SJSA1 (cell line): ENCODE data around the gene TBX21. TPM values are rescaled to one million over a fixed set of nuclear protein-coding genes. Genes with fewer than 3 reads are reported as not detected.

Source experiments
- DNase-seq, 2 experiments: peaks; one replicate each; pipeline ENCODE4 v3.0.0-alpha.2; 2015 to 2020; ENCODE audit warnings: low spot score in 2 of 2, low read depth in 1 of 2
- H3K27ac ChIP-seq: fragments of 250-450 bp; sonication (Bioruptor Pico); 2 replicates; pipeline ENCODE4 v1.5.1; 2020; ENCODE audit warnings: mild to moderate bottlenecking, moderate library complexity
- H3K27me3 ChIP-seq: fragments of 250-450 bp; sonication (Bioruptor Pico); replicated peaks from 2 replicates; pipeline ENCODE4 v1.5.1; 2020; ENCODE audit warnings: mild to moderate bottlenecking, moderate library complexity
- H3K36me3 ChIP-seq: fragments of 250-450 bp; sonication (Bioruptor Pico); 2 replicates; pipeline ENCODE4 v1.5.1; 2020; ENCODE audit warnings: mild to moderate bottlenecking
- H3K4me1 ChIP-seq: fragments of 250-450 bp; sonication (Bioruptor Pico); replicated peaks from 2 replicates; pipeline ENCODE4 v1.6.1; 2021; ENCODE audit warnings: mild to moderate bottlenecking
- H3K4me3 ChIP-seq: fragments of 250-450 bp; sonication (Bioruptor Pico); 2 replicates; pipeline ENCODE4 v1.5.1; 2020; ENCODE audit warnings: mild to moderate bottlenecking
- H3K9me3 ChIP-seq: fragments of 250-450 bp; sonication (Bioruptor Pico); replicated peaks from 2 replicates; pipeline ENCODE4 v1.5.1; 2020; ENCODE audit warnings: mild to moderate bottlenecking
- total RNA-seq: library from RNA; depleted of rRNA; stranded (reverse); fragments of >200 nt; shearing (Covaris generic); gene quantifications from 2 replicates; pipeline ENCODE4 v1.2.3, GENCODE V29; 2014

TBX21 gene
- total RNA-seq, 1 experiment from 2014 or later, result not detected

DNA sequence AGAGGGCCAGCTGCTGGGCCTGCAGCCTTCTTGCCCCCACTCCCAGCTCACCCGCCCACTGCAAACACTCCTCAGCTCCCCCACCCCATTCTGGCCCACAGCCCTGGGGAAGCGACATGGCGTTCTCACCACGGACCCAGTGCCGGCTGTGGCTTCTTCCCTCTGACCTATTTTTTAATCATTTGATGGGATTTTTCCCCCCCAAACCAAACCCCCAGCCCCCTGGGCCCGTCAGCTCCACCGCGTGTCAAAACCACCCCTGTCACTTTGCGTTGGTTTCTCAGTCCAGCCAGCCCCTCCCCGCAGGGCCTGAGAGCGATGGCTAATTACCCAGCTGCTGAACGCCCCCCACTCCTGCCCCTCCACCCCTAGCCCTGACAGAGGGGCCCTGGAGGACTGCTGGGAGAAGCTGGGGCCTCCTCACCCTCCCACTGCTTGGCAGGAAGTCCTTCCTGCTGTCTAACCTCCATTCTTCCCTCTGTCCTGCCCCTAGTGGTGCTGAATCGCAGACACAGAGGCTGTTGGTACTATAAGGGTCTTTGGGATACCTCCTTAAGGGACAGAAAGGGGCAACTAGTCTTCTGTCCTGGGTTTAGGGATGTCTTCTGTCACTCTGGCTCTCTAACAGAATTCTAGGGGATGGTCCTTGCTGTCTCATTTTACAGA, 7.5 kb upstream of the TBX21 start:
- Histone ChIP-seq H3K27me3 (peaks cover 35% of the 10 kb centered on the region), H3K9me3 (no peaks in the 10 kb centered on the region), H3K4me3 (no peak overlapping the region), H3K36me3 (no peaks in the 10 kb centered on the region), H3K4me1 (peaks cover 14% of the 10 kb centered on the region), H3K27ac (no peak overlapping the region)
- DNase-seq, result no peak

DNA sequence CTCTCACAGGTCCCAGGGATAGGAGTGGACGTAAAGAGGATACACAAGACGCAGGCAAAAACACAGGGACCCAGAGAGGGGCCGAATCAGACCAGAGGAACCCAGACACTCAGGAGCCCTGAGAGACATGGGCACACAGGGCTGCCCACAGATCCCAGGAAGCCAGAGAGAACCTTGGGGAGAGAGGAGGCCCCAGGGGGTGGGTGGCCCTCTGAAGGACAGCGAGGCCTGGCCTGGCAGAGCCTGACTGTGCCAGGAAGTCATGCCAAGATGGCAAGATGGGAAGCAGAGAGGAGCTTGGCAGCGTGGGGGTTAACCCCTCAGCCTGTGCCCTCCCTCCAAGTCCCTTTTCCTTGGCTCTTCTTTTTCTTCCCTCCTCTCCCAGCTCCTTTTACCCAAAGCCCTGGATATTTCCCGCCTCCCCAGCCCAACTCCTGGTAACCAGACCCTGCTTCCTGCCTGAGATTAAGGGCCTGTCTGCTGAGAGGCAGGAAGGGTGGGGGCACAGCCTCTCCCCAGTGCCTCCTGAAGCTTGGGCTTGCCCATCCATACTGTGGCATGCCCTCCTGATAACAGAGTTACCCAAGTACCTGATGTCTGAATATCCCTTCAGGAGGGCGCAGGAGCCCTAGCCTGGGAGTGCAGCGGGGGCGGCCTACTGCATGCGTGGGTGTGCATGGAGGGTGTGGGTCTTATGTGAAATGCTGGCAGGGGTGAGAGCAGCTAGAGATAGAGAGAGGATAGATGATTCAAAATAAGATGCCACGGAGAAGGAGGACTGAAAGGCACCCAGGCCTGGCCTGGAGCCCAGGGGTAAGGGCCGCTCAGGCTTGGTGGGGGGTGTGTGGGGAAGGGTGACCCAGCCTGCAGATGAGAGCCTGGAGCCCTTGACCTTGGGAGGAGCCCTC, 6.0 kb upstream of the TBX21 start:
- Histone ChIP-seq H3K36me3 (no peaks in the 10 kb centered on the region), H3K27me3 (peaks cover 49% of the 10 kb centered on the region), H3K4me3 (no peak overlapping the region), H3K4me1 (no peaks in the 10 kb centered on the region), H3K9me3 (no peaks in the 10 kb centered on the region), H3K27ac (no peak overlapping the region)
- DNase-seq, result no peak

DNA sequence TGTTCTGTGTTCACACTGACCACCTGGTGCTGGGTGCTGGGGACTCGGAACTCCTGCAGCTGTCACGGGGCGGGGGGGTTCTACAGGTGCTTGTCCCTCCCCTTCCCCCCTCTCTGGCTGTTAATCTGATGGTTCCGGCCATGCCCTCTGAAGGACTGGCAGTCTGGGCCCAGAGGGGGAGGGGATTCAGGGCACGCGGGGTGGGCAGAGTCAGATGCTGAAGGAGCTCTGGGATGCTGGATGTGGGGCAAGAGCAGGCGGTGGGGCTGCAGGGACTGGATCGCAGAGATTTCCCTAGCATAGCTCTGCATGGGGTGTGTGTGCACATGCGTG, 5.4 kb upstream of the TBX21 start:
- peaks cover under 1% of the 10 kb centered on the region for H3K4me1 ChIP-seq
- H3K36me3 ChIP-seq, result no peaks in the 10 kb centered on the region
- no peaks in the 10 kb centered on the region for H3K9me3 ChIP-seq
- no peak for DNase-seq
- H3K4me3 ChIP-seq, result no peak overlapping the region
- peaks cover 56% of the 10 kb centered on the region for H3K27me3 ChIP-seq
- no peak overlapping the region for H3K27ac ChIP-seq

DNA sequence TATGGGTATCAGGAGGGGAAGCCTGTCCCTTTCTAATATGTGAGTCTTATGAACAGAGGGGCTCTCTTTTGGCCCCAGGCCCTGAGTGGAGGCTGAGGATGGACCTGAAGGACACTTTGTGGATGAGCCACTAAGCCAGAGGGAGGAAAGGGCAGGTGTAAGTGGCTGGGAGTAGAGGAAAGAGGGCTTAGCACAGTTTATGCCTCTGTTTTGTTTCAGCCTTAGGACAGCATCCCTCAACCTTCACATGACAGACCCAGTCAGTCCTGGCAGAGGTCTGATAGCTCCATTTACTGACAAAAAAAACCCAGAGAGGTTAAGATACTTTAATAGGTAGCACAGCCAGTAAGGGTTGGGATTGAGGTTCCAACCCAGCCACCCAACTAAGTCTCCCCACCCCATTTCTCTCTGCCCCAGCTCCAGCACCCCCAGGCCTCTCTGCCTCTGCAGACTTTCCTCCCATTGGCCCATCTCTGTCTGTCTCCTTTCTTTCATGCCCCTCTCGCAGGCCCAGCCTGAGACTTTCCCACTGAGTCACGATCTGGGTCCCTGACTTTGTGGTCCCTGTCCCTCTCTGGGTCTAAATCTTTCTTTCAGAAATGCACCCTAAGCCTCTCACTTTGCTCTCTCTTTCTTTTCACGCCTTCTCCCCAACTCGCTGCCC, 4.7 kb upstream of the TBX21 start:
- no peak for DNase-seq
- no peak overlapping the region for H3K27ac ChIP-seq
- H3K9me3 ChIP-seq, result peaks cover 1% of the 10 kb centered on the region; the same call in 1 of the 2 replicates
- H3K4me3 ChIP-seq, result no peak overlapping the region
- no peaks in the 10 kb centered on the region for H3K36me3 ChIP-seq
- peaks cover 62% of the 10 kb centered on the region for H3K27me3 ChIP-seq
- H3K4me1 ChIP-seq, result peaks cover 7% of the 10 kb centered on the region

DNA sequence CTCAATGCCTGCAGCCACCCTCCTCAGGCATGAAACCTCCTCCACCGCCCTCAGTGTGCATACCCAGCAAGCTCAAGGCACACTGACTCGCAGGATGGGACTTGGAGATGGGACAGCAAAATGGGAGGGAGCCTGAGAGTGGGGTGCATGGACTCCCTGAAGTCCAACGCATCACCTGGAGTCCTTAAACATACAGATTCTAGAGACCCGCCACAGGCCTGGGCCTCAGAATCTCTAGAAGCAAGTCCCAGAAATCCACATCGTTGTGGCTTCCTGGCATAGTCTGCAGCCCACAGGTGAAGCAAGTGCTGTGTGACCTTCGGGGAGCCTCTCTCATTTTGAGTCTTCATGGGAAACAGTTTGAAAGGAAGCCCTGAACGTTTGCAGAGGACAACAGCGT, 3.6 kb upstream of the TBX21 start:
- no peaks in the 10 kb centered on the region for H3K36me3 ChIP-seq
- peaks cover 65% of the 10 kb centered on the region for H3K27me3 ChIP-seq
- no peak overlapping the region for H3K27ac ChIP-seq
- no peak overlapping the region for H3K4me3 ChIP-seq
- peaks cover 5% of the 10 kb centered on the region; the same call in 1 of the 2 replicates for H3K9me3 ChIP-seq
- peaks cover 13% of the 10 kb centered on the region for H3K4me1 ChIP-seq
- no peak for DNase-seq

DNA sequence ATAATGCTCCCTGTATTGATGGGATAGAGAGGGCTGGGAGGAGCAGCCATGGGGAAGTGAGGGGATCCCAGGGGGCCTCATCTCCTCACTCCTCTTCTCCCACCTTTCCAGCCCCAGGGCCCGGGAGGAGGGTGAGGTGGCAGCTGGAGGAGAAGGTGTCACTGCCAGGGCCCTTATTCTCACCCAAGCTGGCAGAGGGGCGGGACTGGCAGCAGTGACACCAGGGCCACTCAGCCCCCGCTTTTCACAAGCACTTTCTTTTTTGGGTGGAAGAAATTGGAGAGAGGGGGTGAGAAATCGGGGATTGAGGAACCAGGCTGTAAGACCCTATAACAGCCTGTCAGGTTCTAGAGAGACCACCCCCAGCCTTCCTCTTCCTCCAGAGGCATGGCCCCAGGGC, 2.4 kb upstream of the TBX21 start:
- DNase-seq, result no peak
- peaks cover 5% of the 10 kb centered on the region; the same call in 1 of the 2 replicates for H3K9me3 ChIP-seq
- H3K36me3 ChIP-seq, result no peaks in the 10 kb centered on the region
- H3K4me1 ChIP-seq, result peaks cover 13% of the 10 kb centered on the region
- no peak overlapping the region for H3K27ac ChIP-seq
- H3K4me3 ChIP-seq, result no peak overlapping the region
- H3K27me3 ChIP-seq, result peaks cover 71% of the 10 kb centered on the region

DNA sequence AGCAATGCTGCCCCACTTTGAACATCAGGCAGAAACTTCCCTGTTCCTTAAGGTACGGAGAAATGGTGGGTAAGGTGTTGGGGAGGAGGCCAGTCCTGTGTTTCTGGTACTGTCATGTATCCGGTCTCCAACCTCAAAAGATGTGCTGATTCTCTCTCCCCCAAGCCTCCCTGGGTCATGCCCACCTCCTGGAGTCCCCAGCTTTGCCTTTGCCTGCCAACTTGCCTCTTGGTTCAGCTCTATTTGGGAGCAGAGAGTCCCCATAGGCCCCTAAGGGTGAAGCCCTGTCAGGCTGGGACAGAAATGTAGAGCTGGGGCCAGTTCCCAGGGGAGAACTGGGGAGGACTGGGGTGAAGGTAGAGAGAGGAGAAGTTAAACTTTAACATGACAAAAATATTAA, 1.6 kb upstream of the TBX21 start:
- Histone ChIP-seq H3K4me1 (peaks cover 13% of the 10 kb centered on the region), H3K27ac (no peak overlapping the region), H3K36me3 (no peaks in the 10 kb centered on the region), H3K4me3 (no peak overlapping the region), H3K27me3 (peaks cover 78% of the 10 kb centered on the region), H3K9me3 (peaks cover 5% of the 10 kb centered on the region; the same call in 1 of the 2 replicates)
- DNase-seq, result no peak

DNA sequence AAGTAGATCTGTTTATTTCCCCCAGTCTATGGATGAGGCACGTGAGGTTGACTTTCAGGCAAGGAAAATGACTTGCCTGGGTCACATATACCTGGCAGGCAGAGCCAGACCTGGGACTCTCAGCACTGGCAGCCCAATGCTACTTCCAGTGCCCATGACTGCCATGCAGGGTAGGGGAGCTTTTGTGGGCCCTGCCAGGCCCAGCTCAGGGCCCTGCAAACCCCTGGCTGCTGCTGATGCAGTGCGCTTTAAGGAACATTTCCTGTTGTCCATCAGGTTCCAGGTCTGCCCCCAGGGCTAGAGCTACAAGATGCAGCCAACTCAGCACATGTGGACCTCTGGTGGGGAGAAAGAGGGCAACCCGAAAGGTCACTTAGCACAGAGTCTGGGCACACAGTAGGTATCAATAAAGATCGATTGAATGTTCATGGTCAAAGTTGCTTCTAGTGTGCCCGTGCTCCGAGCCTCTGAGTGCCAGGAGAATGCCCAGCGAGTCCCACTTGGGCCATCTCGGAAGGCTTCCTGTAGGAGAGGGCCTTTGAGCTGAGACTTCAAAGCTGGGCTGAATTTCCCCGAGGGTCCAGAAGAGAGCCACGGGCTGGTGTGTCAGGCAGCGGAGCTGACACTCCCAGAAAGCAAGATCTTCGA, 513 bp upstream of the TBX21 start:
- Histone ChIP-seq H3K4me3 (no peak overlapping the region), H3K4me1 (peaks cover 13% of the 10 kb centered on the region), H3K36me3 (no peaks in the 10 kb centered on the region), H3K27ac (no peak overlapping the region), H3K27me3 (peaks cover 83% of the 10 kb centered on the region), H3K9me3 (peaks cover 5% of the 10 kb centered on the region; the same call in 1 of the 2 replicates)
- no peak for DNase-seq

DNA sequence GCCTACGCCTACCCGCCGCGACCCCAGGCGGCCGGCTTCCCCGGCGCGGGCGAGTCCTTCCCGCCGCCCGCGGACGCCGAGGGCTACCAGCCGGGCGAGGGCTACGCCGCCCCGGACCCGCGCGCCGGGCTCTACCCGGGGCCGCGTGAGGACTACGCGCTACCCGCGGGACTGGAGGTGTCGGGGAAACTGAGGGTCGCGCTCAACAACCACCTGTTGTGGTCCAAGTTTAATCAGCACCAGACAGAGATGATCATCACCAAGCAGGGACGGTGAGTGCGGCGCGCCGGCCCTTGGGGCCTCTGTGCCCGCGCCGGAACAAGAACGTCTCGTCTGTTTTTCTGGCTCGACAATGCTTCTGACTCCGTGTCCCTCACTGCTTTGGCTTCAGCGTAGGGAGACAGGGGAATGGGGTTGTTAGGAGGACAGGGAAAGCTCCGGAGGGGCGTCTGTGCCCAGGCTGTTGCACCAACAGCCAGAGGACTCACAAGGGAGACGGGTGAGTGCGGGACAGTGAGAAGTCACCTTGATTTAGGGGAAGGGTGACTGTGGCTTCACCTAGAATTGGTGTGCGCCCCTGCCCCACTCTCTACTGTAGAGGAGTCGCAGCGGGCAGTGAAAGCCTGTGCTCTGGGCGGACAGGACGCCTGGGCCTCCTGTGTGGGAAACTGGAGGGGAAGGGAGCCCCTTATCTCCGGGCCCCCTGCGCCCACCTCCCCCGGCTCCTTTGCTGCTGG, 806 bp downstream of the TBX21 start:
- Histone ChIP-seq H3K9me3 (peaks cover 5% of the 10 kb centered on the region; the same call in 1 of the 2 replicates), H3K4me1 (peaks cover 13% of the 10 kb centered on the region), H3K27ac (no peak overlapping the region), H3K36me3 (no peaks in the 10 kb centered on the region), H3K4me3 (peak overlapping the region; percentile 25), H3K27me3 (peaks cover 85% of the 10 kb centered on the region)
- peak in 1 of 2 experiments; percentile 46 for DNase-seq

DNA sequence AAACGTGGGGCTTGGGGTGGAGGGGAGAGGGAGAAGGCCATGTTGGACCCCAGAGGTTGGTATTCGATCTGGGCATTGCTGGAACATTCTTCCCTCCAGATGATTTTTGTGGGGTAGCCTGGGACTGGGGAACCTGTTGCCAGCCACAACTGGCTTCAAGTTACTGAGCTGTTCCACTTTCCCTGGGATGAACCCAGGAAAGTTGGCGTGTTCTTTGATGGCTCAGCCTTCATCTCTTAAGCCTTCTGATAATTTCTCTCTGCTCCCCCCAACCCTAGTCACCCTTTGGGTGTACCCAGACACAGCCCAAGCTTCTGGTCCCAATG, 2.1 kb downstream of the TBX21 start:
- DNase-seq, result no peak
- Histone ChIP-seq H3K36me3 (no peaks in the 10 kb centered on the region), H3K4me3 (no peak overlapping the region), H3K27me3 (peaks cover 79% of the 10 kb centered on the region), H3K27ac (no peak overlapping the region), H3K4me1 (peaks cover 13% of the 10 kb centered on the region), H3K9me3 (peaks cover 5% of the 10 kb centered on the region; the same call in 1 of the 2 replicates)

DNA sequence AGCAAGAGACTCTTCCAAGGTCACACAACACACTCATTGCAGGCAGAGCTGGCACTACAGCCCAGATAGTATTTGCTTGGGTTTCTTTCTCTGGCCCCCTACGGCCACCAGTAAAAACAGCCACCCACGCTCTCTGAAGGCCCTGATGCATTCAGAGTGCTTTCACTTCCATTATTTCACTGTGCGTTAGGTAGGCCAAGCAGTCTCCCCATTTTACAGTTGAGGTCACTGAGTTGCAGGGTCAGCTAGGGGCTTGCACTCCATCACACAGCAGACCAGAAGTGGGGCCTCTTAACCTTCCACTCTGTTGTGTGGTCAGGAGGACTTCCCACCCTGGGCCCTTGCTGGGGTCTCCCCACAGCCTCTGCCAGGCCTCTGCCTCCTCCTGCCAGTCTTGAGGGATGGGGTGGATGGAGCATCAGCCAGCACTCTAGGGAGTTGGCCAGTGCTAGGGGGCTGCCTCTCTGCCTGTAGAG, 2.5 kb downstream of the TBX21 start:
- peaks cover 5% of the 10 kb centered on the region; the same call in 1 of the 2 replicates for H3K9me3 ChIP-seq
- H3K36me3 ChIP-seq, result no peaks in the 10 kb centered on the region
- H3K4me3 ChIP-seq, result no peak overlapping the region
- peak in 1 of 2 experiments; percentile 42 for DNase-seq
- peaks cover 13% of the 10 kb centered on the region for H3K4me1 ChIP-seq
- H3K27ac ChIP-seq, result no peak overlapping the region
- peaks cover 77% of the 10 kb centered on the region for H3K27me3 ChIP-seq

DNA sequence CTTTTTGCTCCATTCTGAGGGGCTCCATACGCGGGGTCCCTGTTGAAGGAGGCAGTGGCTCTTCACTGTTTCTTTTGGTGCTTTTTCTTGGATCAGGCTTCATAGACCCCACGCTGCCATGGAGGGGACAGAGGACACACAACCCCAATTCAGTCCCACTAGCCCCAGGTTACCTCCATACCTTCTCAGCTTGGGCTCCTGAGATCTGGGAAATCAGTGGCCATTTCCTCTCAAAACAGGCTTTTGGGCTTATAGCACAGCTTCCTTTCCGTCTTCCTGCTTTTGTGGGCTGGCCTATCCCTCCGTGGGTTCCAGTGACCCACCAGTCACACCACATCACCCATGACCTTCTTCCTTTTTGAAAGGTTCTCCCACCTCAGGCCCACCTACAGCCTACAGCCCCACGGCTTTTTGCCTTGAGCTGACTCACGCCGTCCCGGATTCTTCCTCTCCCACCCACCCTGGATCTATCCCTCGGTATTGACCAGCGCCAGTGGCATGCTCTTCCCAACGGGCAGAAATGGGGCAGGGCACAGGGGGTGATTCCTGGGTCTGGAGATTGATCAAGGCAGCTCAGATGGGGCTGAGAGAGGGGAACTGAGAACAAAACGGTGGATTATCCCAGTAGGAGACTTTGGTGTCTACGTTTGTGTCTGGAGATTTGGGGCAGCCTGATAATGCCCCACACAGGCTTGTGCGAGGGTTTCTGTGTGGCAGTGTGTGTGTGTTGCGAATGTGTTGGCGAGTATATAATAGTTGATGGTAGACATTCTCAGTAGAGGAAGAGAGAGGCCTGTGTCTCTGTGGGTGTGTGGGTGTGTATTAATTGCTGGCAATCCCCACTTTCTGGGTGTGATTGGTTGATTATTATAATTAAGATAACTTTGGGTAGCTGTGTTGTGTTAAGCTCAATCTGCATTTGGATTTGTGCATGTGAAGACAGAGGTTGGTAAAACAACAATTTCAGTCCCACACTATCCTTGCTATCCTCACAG, 3.8 kb downstream of the TBX21 start:
- Histone ChIP-seq H3K27ac (no peak overlapping the region), H3K4me1 (peaks cover 13% of the 10 kb centered on the region), H3K4me3 (no peak overlapping the region), H3K27me3 (peaks cover 75% of the 10 kb centered on the region), H3K36me3 (no peaks in the 10 kb centered on the region), H3K9me3 (peaks cover 5% of the 10 kb centered on the region; the same call in 1 of the 2 replicates)
- peak in 1 of 2 experiments; percentile 38 for DNase-seq
